ENCODE measurements around the gene GOLGA6C.
"Not testable (repeated sequence)": the region's sequence is repeated elsewhere in the genome, so short reads cannot be mapped to it uniquely, and the experiment has no call there.

Gene GOLGA6C

DNA sequence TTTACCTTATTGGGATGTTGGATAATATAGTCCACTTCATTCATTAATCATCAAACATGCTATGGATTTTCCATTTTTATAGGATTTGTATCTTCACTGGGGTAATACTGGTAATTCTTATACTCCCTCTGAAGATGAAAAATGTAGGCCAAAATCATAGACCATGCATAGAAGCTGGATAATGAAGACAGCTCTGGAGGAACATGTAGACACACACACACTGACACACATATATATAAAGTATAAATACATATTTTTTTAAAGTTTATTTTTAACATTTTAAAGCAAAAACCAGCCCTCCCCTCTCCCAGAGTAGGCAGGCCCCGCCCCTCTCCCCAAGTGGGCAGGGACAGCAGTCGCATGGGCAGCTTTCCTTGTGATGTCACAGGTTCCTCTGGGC, at the start of gene GOLGA6C:
GOLGA6C (plus strand) TSS at position 301 of the 400 bp plus-strand sequence. CDS start 265 bp downstream, outside the sequence.
- not testable (repeated sequence) for DNase-seq

- no peak for DNase-seq
Observed at GRCh38 chr15:75208501-75209288, 49.4 kb upstream of the GOLGA6C start.

- no peak for DNase-seq
Observed at GRCh38 chr15:75209289-75209676, 48.9 kb upstream of the GOLGA6C start.

DNA sequence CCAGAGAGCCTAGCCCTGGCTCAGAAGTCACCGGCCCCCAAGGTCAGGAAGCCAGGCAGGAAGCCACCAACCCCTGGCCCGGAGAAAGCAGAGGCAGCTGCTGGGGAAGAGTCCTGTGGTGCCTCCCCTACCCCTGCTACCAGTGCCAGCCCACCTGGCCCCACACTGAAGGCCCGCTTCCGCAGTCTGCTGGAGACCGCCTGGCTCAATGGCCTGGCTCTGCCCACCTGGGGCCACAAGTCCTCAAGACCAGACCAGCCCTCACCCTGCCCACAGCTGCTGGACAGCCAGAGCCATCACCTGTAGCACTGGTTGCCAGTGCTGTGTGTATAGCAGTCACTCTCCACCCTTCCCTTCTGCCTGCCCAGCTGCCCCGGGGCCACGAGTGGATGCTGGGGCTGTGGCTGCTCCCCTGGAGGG, 47.3 kb upstream of the GOLGA6C start:
- no peak for DNase-seq

DNA sequence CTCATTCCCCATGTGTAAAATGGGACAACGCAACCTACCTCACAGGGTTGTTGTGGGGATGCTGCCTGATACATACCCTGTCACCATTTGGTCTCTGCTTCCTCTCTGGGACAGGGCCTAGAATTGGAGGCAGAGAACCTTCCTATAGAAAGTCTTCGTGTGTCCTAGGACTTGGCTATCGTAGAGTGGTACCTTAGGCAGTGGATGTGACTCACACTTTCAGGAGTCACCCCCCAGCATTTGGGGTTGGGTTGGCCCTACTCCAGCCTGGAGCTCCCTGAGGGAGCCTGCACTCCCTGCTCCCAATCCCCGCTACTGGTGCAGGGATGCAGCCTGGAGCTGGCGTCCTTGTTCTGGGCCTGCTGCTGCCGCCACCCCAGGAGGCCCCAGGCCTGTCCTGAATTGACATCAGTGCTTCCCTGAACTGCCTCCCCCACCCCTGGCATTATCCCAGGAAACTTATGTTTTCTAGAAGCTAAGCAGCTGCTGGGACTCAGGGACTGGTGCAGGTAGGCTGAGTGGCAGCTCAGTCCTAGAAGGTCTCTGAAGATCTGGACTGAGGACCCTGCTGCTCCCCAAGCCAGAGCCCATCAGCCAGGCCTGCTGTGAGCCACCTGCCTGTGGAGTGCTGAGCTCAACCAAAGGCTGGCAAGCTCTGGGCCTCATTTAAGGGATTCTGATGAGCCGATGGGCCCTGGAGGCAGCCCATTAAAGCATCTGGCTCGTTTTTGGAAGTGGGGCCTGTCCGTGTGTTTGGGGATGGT, 46.5 kb upstream of the GOLGA6C start:
- DNase-seq, result no peak

DNA sequence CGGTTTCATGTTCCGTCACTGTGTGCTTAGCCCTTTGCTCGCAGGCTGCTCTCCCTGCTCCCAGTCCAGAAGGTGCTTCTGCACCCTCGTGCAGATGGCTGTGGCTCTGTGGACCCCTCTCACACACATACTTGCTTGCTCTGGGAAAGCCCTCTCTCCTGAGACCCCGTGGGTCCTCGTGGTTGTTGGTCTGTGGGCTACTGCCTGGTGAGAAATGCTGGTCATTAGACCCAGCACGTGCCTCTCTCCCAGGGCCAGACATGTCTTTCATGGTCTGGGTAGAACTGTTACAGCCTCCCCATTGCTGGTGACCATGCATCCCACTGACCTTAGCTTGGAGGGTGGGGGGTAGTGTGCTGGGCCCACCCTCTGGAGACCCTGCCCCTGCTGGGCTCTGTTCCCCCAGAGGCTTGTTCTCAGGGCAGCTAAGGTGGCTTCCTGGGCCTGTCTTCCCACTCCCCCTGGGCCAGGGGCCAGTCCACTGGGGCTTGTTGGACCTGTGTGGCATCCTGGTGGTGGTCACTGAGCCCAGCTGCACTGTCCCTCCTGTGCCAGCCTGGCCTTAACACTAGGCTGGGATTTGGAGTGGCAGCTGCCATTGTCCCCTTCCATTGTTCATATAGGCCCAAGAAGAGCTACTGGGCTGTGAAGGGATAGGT, 45.8 kb upstream of the GOLGA6C start:
- no peak for DNase-seq

- no peak for DNase-seq
Observed at GRCh38 chr15:75213212-75213767, 44.8 kb upstream of the GOLGA6C start.

- DNase-seq, result no peak
Observed at GRCh38 chr15:75213768-75214221, 44.3 kb upstream of the GOLGA6C start.

GRCh38 chr15:75214293-75215096, 43.6 kb upstream of the GOLGA6C start:
- no peak for DNase-seq

- DNase-seq, result no peak
Observed at GRCh38 chr15:75215107-75216004, 42.8 kb upstream of the GOLGA6C start.

- DNase-seq, result no peak
Observed at GRCh38 chr15:75217012-75217411, 41.1 kb upstream of the GOLGA6C start.

DNA sequence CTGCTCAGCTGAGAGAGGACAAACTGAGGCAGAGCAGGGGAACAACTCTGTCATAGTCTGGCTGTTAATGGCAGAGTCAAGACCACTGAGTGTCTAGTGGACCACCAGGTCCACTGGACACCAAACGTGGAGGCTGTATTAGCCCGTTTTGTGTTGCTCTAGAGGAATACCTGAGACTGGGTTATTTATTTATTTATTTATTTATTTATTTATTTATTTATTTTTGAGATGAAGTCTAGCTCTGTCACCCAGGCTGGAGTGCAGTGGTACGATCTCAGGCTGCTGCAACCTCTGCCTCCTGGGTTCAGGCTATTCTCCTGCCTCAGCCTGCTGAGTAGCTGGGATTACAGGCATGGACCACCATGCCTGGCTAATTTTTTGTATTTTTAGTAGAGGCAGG, 40.6 kb upstream of the GOLGA6C start:
- DNase-seq, result not testable (repeated sequence)

- DNase-seq, result not testable (repeated sequence)
Observed at GRCh38 chr15:75219507-75219929, 38.6 kb upstream of the GOLGA6C start.

DNA sequence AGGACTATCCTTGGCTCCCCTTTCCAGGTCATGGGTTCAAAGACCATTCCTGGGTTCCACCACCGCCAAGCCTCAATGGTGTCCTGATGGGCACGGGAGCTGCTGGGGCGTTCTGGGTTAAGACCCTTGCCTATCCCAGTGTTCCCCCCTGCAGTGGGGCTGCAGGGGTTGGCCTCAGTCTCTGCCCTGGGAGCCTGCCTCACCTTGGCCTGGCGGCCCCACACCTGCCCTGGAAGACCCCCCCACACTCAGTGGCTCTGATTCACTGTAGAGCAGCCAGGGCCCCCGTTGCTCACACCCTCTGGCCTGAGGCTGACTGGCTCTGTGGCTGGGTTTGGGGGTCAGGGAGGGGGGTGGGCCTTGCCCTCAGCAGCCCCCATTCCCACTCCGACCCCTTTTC, 34.4 kb upstream of the GOLGA6C start:
- DNase-seq, result no peak

GRCh38 chr15:75224281-75224680, 33.9 kb upstream of the GOLGA6C start:
- no peak for DNase-seq

DNA sequence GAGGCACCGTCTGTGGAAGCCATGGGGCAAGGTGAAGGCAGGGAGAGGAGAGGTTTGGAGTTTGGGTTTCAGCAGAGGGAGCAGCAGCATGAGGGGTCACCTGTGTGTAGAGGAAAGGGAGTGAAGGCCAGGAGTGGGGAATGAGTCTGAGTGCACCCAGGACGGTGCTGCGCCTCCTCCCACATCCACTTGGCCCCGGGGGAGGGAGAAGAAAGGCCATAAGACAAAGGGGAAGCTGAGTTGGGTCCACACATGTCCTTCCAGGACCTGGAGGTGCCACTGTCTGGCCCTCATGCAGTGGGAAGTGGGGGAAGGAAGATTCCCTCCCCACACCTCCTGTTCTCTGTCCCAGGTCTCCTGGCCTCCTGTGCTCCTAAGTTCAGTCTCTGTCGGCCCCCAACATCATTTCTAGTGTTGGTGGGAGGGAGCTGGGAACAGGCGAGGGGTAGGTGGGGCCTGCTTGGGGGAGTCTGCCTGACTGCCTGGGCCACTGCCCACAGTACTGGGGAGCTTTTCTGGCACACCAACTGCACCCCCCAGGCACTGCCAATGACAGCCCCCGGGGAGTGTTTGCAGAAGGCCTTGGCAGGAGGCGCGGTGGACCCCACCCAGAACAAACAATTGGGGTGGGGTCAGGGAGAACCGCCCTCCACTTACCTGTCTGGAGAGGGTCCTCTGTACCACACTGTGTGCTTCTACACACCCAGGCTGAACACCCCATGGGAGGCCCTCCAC, 32.9 kb upstream of the GOLGA6C start:
- DNase-seq, result not testable (repeated sequence)

- DNase-seq, result no peak
Observed at GRCh38 chr15:75225951-75226732, 32.0 kb upstream of the GOLGA6C start.

DNA sequence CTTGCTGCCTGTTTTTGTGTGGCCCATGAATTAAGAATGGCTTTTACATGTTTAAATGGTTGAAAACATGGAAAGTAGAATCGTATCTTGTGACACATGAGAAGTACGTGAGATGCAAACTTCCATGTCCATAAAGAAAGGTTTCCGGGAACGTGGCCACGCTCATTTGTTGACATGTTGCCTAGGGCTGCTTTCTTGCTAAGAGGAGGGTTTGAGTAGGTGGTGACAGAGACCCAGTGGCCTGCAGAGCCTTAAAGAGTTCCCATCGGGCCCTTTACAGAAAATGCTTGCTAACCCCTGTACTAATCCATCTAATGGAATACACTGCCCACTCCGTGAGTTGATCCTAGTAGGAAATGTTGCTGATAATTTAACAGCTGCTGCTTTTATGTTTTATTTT, 31.0 kb upstream of the GOLGA6C start:
- not testable (repeated sequence) for DNase-seq

DNA sequence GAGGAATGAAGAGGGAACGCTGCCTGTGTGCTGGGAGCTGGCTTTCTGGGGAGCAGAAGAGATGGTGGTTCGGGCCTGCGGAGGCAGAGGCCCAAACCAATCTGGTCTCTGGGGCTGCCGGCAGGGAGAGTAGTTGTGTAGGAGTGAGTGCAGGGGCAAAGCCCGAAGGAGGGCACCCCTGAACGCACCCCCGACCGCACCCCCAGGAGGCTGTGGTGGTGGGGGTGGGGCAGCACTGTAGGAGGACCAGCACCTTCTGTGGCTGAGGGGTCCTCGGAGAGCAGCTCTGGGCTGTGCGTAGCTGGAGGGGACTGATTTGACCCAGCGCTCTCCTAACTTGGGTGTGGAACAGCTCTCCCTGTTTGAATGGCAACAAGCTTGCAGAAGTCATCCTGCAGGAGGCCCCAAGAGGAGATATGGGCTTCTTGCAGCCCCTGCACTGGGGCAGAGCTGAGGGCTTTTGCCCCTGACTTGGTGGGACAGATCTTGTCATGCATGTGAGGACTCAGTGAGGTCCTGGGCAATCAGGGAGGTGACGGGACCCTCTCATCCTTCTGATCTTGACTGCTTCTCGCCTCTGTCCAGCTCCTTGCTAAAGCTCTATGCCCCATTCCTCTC, 30.4 kb upstream of the GOLGA6C start:
- no peak for DNase-seq
